Keratinocyte (primary cell): Measurements from ENCODE around the gene PACSIN2. TPM values are rescaled to one million over a fixed set of nuclear protein-coding genes. Genes with fewer than 3 reads are reported as not detected.

Experiments
- DNase-seq: peaks from one replicate; pipeline ENCODE4 v3.0.0-alpha.2; 2011; ENCODE audit warnings: low read depth, missing footprints, low spot score
- FAIRE-seq: peaks from 2 replicates; lab custom pipeline; 2011; peaks lifted over from hg19 to GRCh38; lab: Jason Lieb, UNC
- H2AFZ ChIP-seq: 2 replicates; pipeline ENCODE4 v1.6.0; 2012; ENCODE audit warnings: low read length, control low read depth, inconsistent platforms; ENCODE audit not compliant: control insufficient read depth
- H3K27ac ChIP-seq: 2 replicates; pipeline ENCODE4 v1.5.1; 2011; ENCODE audit warnings: low read length; ENCODE audit not compliant: control insufficient read depth, insufficient read depth
- H3K27me3 ChIP-seq: 3 replicates; pipeline ENCODE4 v1.6.0; 2011; ENCODE audit warnings: low read length; ENCODE audit not compliant: control insufficient read depth, insufficient read depth; ENCODE audit errors: extremely low read depth
- H3K36me3 ChIP-seq, 2 experiments: 2 replicates in 1 of 2; 3 replicates in 1 of 2; pipeline ENCODE4 v1.5.1; 2011; ENCODE audit warnings: low read length in 2 of 2, mild to moderate bottlenecking in 1 of 2; ENCODE audit not compliant: control insufficient read depth in 2 of 2, insufficient read depth in 2 of 2; ENCODE audit errors: extremely low read depth in 1 of 2
- H3K4me1 ChIP-seq: 3 replicates; pipeline ENCODE4 v1.5.1; 2011; ENCODE audit warnings: low read length; ENCODE audit not compliant: control insufficient read depth, insufficient read depth; ENCODE audit errors: extremely low read depth
- H3K4me2 ChIP-seq: 3 replicates; pipeline ENCODE4 v1.6.0; 2011; ENCODE audit warnings: low read depth, low read length; ENCODE audit not compliant: control insufficient read depth, insufficient read depth; ENCODE audit errors: extremely low read depth
- H3K4me3 ChIP-seq, 3 experiments: fragments of 200-600 bp in 1 of 3; sonication (generic) in 1 of 3; 2 replicates in 2 of 3; 3 replicates in 1 of 3; pipeline ENCODE4 v1.5.1; 2011 to 2016; ENCODE audit warnings: low read length in 3 of 3, mild to moderate bottlenecking in 3 of 3, control low read depth in 2 of 3, inconsistent platforms in 1 of 3, low read depth in 1 of 3, mixed read lengths in 1 of 3, mixed run types in 1 of 3, moderate library complexity in 1 of 3; ENCODE audit not compliant: control insufficient read depth in 2 of 3, insufficient read depth in 2 of 3; ENCODE audit errors: extremely low read depth in 1 of 3
- H3K79me2 ChIP-seq: 2 replicates; pipeline ENCODE4 v1.6.0; 2012; ENCODE audit warnings: low read length; ENCODE audit not compliant: control insufficient read depth, insufficient read depth
- H3K9ac ChIP-seq: 3 replicates; pipeline ENCODE4 v1.6.0; 2011; ENCODE audit warnings: low read length; ENCODE audit not compliant: control insufficient read depth, insufficient read depth; ENCODE audit errors: extremely low read depth
- H3K9me1 ChIP-seq: 3 replicates; pipeline ENCODE4 v1.6.0; 2011; ENCODE audit warnings: low read length; ENCODE audit not compliant: control insufficient read depth, insufficient read depth; ENCODE audit errors: extremely low read depth
- H3K9me3 ChIP-seq: 2 replicates; pipeline ENCODE4 v1.5.1; 2012; ENCODE audit warnings: low read depth, low read length; ENCODE audit not compliant: control insufficient read depth
- H4K20me1 ChIP-seq: 3 replicates; pipeline ENCODE4 v1.6.0; 2011; ENCODE audit warnings: low read length; ENCODE audit not compliant: control insufficient read depth, insufficient read depth; ENCODE audit errors: extremely low read depth
- CTCF ChIP-seq, 3 experiments: IDR thresholded peaks in 1 of 3; conservative IDR thresholded peaks in 1 of 3; optimal IDR thresholded peaks in 1 of 3; 2 replicates in 2 of 3; 3 replicates in 1 of 3; pipeline versions ENCODE3 to v1.5.1; 2011; ENCODE audit warnings: low read length in 3 of 3, mild to moderate bottlenecking in 3 of 3, moderate library complexity in 2 of 3, control low read depth in 1 of 3, inconsistent platforms in 1 of 3; ENCODE audit not compliant: insufficient read depth in 2 of 3; ENCODE audit errors: extremely low read depth in 1 of 3
- EZH2 ChIP-seq: IDR thresholded peaks from one replicate; pipeline ENCODE4 v1.6.1; 2012; ENCODE audit warnings: inconsistent platforms, mild to moderate bottlenecking, low read length, moderate library complexity
- dilution Hi-C: fragments of 300-500 bp; cut with MboI; formaldehyde crosslinking; loops from one replicate; pipeline ENCODE4 v1.7.0; 2020; ENCODE audit warnings: low sequenced_read_pairs; ENCODE audit not compliant: extremely low pct_ligation_motif_present
- polyA plus RNA-seq, 5 experiments: library from polyadenylated mRNA; depleted of rRNA in 3 of 5; stranded (reverse) in 3 of 5; stranded (forward) in 1 of 5; unstranded in 1 of 5; fragments of >200 nt; gene quantifications; 1 replicate in 1 of 5; 2 replicates in 3 of 5; 3 replicates in 1 of 5; pipeline versions ENCODE4 v1.2.1 to v1.2.3, GENCODE V29; 2011 to 2012; ENCODE audit warnings: missing spikeins in 2 of 5, low read depth in 1 of 5, low replicate concordance in 1 of 5

PACSIN2 gene
- polyA plus RNA-seq, 1 donor (not counting 4 experiments of a cell fraction or from before 2014, with no cell fraction given) = 55.5 TPM

GRCh38 chr22:42984397-42984796, 30.6 kb downstream of the PACSIN2 start:
- FAIRE-seq = no peak

DNA sequence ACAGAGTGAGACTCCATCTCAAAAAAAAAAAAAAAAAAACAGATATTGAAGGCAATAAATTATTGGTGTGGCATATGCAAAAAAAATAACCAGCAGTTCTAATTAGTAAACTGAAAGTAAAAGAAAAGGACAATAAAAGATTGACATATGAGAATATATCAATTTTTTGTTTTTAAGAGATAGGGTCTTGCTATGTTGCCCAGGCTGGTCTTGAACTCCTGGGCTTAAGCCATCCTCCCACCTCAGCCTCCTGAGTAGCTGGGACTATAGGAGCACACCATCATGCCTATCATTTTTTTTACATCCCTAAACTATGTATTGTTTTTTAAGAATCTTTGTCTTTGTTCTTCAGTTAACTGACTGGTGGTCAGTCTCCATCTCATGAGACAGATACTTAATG, 31.5 kb downstream of the PACSIN2 start:
- no peak overlapping the region for H3K27ac ChIP-seq
- peaks cover 3% of the 10 kb centered on the region for H4K20me1 ChIP-seq
- no peak for FAIRE-seq
- dilution Hi-C loops = no loop called here
- no peak for DNase-seq
- no peaks in the 10 kb centered on the region for H3K27me3 ChIP-seq
- H3K4me2 ChIP-seq = no peak overlapping the region
- no peaks in the 10 kb centered on the region for H3K9me3 ChIP-seq
- H3K4me3 ChIP-seq = no peak overlapping the region
- peaks cover 10% of the 10 kb centered on the region for H3K4me1 ChIP-seq
- no peak overlapping the region for H3K9ac ChIP-seq
- TF ChIP-seq CTCF (optimal IDR thresholded peaks at IDR 0.05 in 1 of 3, IDR thresholded peaks at IDR 0.05 in 1 of 3, conservative IDR thresholded peaks at IDR 0.05 in 1 of 3; ENCODE audit: extremely low read depth in 1 of 3, insufficient read depth in 2 of 3, low read length in 3 of 3) (no peak), EZH2 (no peak)
- H3K9me1 ChIP-seq = no peaks in the 10 kb centered on the region
- H3K36me3 ChIP-seq = no peaks in the 10 kb centered on the region
- peaks cover 63% of the 10 kb centered on the region for H3K79me2 ChIP-seq
- no peak overlapping the region for H2AFZ ChIP-seq

More at GRCh38 chr22:42984397-42984796, 30.6 kb downstream of the PACSIN2 start:
- H2AFZ ChIP-seq = no peak overlapping the region
- no peak for DNase-seq
- H3K27me3 ChIP-seq = no peaks in the 10 kb centered on the region
- no peak overlapping the region for H3K4me3 ChIP-seq
- dilution Hi-C loops = no loop called here
- peaks cover 69% of the 10 kb centered on the region for H3K79me2 ChIP-seq
- no peaks in the 10 kb centered on the region for H3K36me3 ChIP-seq
- no peak for TF ChIP-seq CTCF (optimal IDR thresholded peaks at IDR 0.05 in 1 of 3, IDR thresholded peaks at IDR 0.05 in 1 of 3, conservative IDR thresholded peaks at IDR 0.05 in 1 of 3; ENCODE audit: extremely low read depth in 1 of 3, insufficient read depth in 2 of 3, low read length in 3 of 3)
- H3K9ac ChIP-seq = no peak overlapping the region
- no peaks in the 10 kb centered on the region for H3K9me1 ChIP-seq
- no peak overlapping the region for H3K27ac ChIP-seq
- H3K4me1 ChIP-seq = peaks cover 2% of the 10 kb centered on the region
- H4K20me1 ChIP-seq = no peaks in the 10 kb centered on the region
- no peak overlapping the region for H3K4me2 ChIP-seq
- H3K9me3 ChIP-seq = no peaks in the 10 kb centered on the region
